Measurements from ENCODE around the gene MON1B.
A peak's percentile ranks its signal among the peaks of the same experiment; 100 is the strongest.
"Not testable (repeated sequence)": the region's sequence is repeated elsewhere in the genome, so short reads cannot be mapped to it uniquely, and the experiment has no call there.

Gene MON1B

DNA sequence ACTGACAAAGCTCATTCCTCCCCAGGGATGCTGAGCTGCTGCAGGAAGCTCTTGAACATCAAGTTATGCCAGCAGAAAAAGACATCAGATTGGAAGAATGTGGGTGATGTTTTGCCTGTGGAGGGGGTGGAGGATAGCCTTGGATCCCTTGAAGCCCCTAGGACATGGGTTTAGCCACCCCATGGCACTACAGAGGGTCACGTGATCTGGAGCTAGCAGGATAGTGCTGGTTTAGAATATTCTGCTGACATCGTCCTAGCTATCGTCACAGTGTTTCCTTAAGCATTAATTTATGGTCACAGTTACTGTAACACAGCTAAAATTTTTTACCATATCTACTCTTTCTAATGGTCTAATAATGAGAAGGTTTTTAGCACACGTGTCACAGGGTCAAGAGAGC is 20.2 kb upstream of the MON1B start:
- H3K27me3 ChIP-seq (ENCODE audit: control insufficient read depth in 1 of 2, insufficient read depth in 2 of 2, low read length in 2 of 2) = peaks cover 0 to 5% of the 10 kb centered on the region in 2 donors
- H3K4me1 ChIP-seq (ENCODE audit: control insufficient read depth in 1 of 2, insufficient read depth in 2 of 2, low read length in 2 of 2) = no peaks in the 10 kb centered on the region
- no peaks in the 10 kb centered on the region for H3K9me3 ChIP-seq (ENCODE audit: control insufficient read depth in 1 of 2, low read length in 2 of 2)
- H3K4me3 ChIP-seq (ENCODE audit: low read depth in 1 of 2, low read length in 2 of 2) = no peak overlapping the region
- no peak overlapping the region for H3K27ac ChIP-seq (ENCODE audit: low read depth, low read length)
- H3K36me3 ChIP-seq (ENCODE audit: control insufficient read depth in 1 of 2, insufficient read depth in 2 of 2, low read length in 2 of 2) = no peaks in the 10 kb centered on the region
- H3K9ac ChIP-seq (ENCODE audit: low read depth in 1 of 2, low read length in 2 of 2) = no peak overlapping the region

DNA sequence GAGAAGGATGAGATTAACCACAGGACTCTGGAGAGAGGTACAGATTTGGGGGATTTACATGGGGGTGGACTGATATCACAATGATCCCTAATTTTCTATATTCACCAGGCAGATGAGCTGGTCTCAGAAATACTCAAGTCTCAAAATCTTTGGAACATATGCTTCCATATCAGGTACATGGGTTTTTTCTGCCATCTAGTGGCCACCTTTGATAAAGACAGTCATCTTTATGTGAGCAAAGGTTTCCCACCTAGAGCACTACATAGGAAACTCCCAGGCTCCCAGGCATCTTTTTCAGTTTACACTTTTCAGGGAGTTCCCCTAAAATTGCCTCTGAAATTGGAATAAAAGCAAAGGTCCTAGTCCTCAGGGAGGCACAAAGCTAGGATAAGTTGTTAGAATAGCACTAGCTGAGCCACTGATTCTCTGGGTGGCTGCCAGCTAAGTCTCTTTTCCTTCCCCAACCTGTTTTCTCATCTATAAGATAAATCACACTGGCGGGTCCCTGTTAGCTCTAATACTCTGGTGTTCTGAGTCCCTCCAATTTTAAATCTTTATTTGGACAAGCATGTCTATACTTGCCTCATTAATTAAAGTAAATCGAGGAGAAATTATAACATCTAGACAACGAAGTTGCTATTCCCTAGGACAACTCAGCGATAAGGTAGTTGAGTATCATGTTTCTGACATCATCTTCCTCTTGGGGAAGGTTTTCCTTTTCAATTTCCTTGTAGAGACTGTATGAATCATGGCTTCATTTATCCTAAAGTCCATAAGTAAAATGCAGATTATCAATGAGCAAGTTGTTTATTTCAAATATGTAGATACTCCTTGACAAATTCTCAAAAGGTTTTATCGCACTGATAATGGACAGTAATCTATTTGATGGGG is 19.0 kb upstream of the MON1B start:
- Histone ChIP-seq H3K9me3 (ENCODE audit: control insufficient read depth in 1 of 2, low read length in 2 of 2) (no peaks in the 10 kb centered on the region), H3K36me3 (ENCODE audit: control insufficient read depth in 1 of 2, insufficient read depth in 2 of 2, low read length in 2 of 2) (no peaks in the 10 kb centered on the region), H3K4me1 (ENCODE audit: control insufficient read depth in 1 of 2, insufficient read depth in 2 of 2, low read length in 2 of 2) (no peaks in the 10 kb centered on the region), H3K27me3 (ENCODE audit: control insufficient read depth in 1 of 2, insufficient read depth in 2 of 2, low read length in 2 of 2) (peaks cover 0 to 5% of the 10 kb centered on the region in 2 donors), H3K9ac (ENCODE audit: low read depth in 1 of 2, low read length in 2 of 2) (no peak overlapping the region), H3K4me3 (ENCODE audit: low read depth in 1 of 2, low read length in 2 of 2) (no peak overlapping the region), H3K27ac (ENCODE audit: low read depth, low read length) (no peak overlapping the region)

DNA sequence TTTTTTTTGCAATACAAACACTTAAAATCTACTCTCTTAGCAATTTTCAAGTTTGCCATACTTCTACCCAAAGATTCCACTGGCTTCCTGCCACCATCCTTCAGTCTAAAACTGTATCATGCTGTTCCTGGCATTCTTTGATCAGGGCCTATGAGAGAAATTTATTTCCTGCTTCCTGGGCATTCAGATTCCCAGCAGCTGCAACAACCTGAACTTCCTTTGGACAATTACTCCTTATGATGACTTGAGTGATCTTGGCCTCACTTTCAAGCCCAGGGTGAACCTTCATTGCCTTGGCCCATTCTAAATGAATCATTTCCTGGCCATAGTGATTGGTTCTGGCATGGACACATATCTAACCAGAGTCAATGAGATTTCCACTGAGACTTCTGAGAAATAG is 18.0 kb upstream of the MON1B start:
- Histone ChIP-seq H3K27me3 (ENCODE audit: control insufficient read depth in 1 of 2, insufficient read depth in 2 of 2, low read length in 2 of 2) (peaks cover 0 to 5% of the 10 kb centered on the region in 2 donors), H3K9me3 (ENCODE audit: control insufficient read depth in 1 of 2, low read length in 2 of 2) (no peaks in the 10 kb centered on the region)

DNA sequence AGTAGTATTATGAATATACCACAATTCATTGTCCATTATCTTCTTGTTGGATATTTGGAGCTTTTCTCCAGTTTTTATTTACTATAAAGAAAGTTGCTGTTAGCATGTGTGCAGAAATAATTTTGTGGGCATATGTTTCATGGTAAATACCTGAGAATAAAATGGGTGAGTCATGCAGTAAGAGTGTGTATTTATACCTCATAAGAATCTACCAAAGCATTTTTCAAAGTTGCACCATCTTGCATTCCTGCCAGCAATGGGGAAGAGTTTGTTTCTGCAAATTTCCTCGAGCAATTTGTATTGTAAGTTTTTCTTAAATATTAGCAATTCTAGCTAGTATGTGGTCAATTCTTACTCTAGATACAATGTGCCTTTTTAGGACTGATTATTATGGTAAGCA is 7.9 kb upstream of the MON1B start:
- Histone ChIP-seq H3K36me3 (ENCODE audit: control insufficient read depth in 1 of 2, insufficient read depth in 2 of 2, low read length in 2 of 2) (no peaks in the 10 kb centered on the region), H3K27ac (ENCODE audit: low read depth, low read length) (no peak overlapping the region), H3K27me3 (ENCODE audit: control insufficient read depth in 1 of 2, insufficient read depth in 2 of 2, low read length in 2 of 2) (no peaks in the 10 kb centered on the region), H3K4me1 (ENCODE audit: control insufficient read depth in 1 of 2, insufficient read depth in 2 of 2, low read length in 2 of 2) (no peaks in the 10 kb centered on the region), H3K9me3 (ENCODE audit: control insufficient read depth in 1 of 2, low read length in 2 of 2) (no peaks in the 10 kb centered on the region), H3K9ac (ENCODE audit: low read depth in 1 of 2, low read length in 2 of 2) (no peak overlapping the region), H3K4me3 (ENCODE audit: low read depth in 1 of 2, low read length in 2 of 2) (no peak overlapping the region)

More for the DNA sequence above, 18.0 kb upstream of the MON1B start:
- no peak overlapping the region for H3K4me3 ChIP-seq (ENCODE audit: low read depth in 1 of 2, low read length in 2 of 2)
- no peak overlapping the region for H3K9ac ChIP-seq (ENCODE audit: low read depth in 1 of 2, low read length in 2 of 2)
- no peak overlapping the region for H3K27ac ChIP-seq (ENCODE audit: low read depth, low read length)
- no peaks in the 10 kb centered on the region for H3K36me3 ChIP-seq (ENCODE audit: control insufficient read depth in 1 of 2, insufficient read depth in 2 of 2, low read length in 2 of 2)
- no peaks in the 10 kb centered on the region for H3K4me1 ChIP-seq (ENCODE audit: control insufficient read depth in 1 of 2, insufficient read depth in 2 of 2, low read length in 2 of 2)

DNA sequence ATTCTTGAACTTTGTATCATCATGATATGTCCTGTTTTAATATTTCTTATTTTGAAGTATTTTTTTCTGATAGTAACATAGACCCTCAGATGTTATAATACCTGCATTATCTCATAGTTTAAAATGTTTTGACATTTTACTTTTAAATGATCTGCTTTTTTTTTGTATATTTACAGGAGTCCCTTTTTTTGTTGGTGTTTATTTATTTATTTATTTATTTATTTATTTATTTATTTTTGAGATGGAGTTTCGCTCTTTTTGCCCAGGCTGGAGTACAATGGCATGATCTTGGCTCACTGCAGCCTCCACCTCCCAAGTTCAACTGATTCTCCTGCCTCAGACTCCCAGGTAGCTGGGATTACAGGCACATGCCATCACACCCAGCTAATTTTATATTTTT is 4.7 kb upstream of the MON1B start:
- H3K27me3 ChIP-seq (ENCODE audit: control insufficient read depth in 1 of 2, insufficient read depth in 2 of 2, low read length in 2 of 2); H3K36me3 ChIP-seq (ENCODE audit: control insufficient read depth in 1 of 2, insufficient read depth in 2 of 2, low read length in 2 of 2); H3K4me3 ChIP-seq (ENCODE audit: low read depth in 1 of 2, low read length in 2 of 2); H3K4me1 ChIP-seq (ENCODE audit: control insufficient read depth in 1 of 2, insufficient read depth in 2 of 2, low read length in 2 of 2); H3K9me3 ChIP-seq (ENCODE audit: control insufficient read depth in 1 of 2, low read length in 2 of 2); H3K9ac ChIP-seq (ENCODE audit: low read depth in 1 of 2, low read length in 2 of 2); H3K27ac ChIP-seq (ENCODE audit: low read depth, low read length): not testable (repeated sequence)

DNA sequence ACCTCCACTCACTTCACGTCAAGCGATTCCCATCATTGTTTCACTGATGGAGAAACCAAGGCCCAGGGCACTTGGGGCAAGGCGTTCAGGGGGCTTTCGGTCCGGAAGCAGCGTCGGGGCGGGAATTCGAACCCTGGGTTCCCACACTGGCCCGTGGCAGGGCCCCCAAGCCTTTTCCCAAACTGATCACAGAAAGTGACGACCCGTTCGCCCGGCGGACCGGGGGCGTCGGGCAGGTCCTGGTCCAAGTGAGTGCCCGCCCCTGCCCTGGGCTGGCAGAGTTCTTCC is 856 bp upstream of the MON1B start:
- peak overlapping the region; percentile 94 to 97 for H3K9ac ChIP-seq (ENCODE audit: low read depth in 1 of 2, low read length in 2 of 2)
- peaks cover 12 to 26% of the 10 kb centered on the region in 2 donors for H3K36me3 ChIP-seq (ENCODE audit: control insufficient read depth in 1 of 2, insufficient read depth in 2 of 2, low read length in 2 of 2)
- H3K27me3 ChIP-seq (ENCODE audit: control insufficient read depth in 1 of 2, insufficient read depth in 2 of 2, low read length in 2 of 2) = no peaks in the 10 kb centered on the region
- H3K4me1 ChIP-seq (ENCODE audit: control insufficient read depth in 1 of 2, insufficient read depth in 2 of 2, low read length in 2 of 2) = peaks cover 11 to 18% of the 10 kb centered on the region in 2 donors
- peak overlapping the region; percentile 96 to 98 for H3K4me3 ChIP-seq (ENCODE audit: low read depth in 1 of 2, low read length in 2 of 2)
- H3K27ac ChIP-seq (ENCODE audit: low read depth, low read length) = peak overlapping the region; percentile 68
- H3K9me3 ChIP-seq (ENCODE audit: control insufficient read depth in 1 of 2, low read length in 2 of 2) = no peaks in the 10 kb centered on the region

DNA sequence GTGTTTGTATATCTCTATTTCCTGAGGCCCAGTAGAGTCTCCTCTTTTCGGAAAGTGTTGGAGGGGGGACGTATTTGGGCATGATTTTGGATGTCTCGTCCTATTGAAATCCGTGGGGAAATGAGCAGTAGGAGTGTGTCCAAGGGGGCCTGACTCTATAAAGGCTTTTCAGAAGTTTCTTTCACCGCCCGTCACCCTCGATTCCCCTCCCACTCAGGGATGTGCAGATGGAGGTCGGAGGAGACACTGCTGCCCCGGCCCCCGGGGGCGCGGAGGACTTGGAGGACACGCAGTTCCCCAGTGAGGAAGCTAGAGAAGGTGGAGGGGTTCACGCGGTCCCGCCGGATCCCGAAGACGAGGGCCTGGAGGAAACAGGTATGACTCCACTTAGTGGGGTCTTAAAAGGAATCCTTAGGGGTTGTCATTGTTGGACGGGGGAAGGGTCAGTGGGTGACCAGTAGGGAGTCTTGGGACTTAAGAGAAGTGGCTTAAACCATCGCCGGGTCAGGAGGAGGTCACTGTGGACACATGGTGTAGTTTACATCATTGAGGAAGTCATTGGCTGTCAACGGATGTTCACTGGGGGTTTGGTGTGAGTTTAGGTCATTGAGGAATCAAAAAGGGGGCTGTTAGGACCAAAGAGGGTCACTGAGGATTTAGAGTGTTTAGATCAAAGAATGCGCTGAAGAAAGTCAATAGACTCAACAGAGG is 424 bp downstream of the MON1B start:
- Histone ChIP-seq H3K27me3 (ENCODE audit: control insufficient read depth in 1 of 2, insufficient read depth in 2 of 2, low read length in 2 of 2) (no peaks in the 10 kb centered on the region), H3K9ac (ENCODE audit: low read depth in 1 of 2, low read length in 2 of 2) (peak overlapping the region; percentile 92 to 94), H3K4me3 (ENCODE audit: low read depth in 1 of 2, low read length in 2 of 2) (peak overlapping the region; percentile 96 to 98), H3K36me3 (ENCODE audit: control insufficient read depth in 1 of 2, insufficient read depth in 2 of 2, low read length in 2 of 2) (peaks cover 20 to 35% of the 10 kb centered on the region in 2 donors), H3K27ac (ENCODE audit: low read depth, low read length) (peak overlapping the region; percentile 99), H3K9me3 (ENCODE audit: control insufficient read depth in 1 of 2, low read length in 2 of 2) (no peaks in the 10 kb centered on the region), H3K4me1 (ENCODE audit: control insufficient read depth in 1 of 2, insufficient read depth in 2 of 2, low read length in 2 of 2) (peaks cover 11 to 18% of the 10 kb centered on the region in 2 donors)

DNA sequence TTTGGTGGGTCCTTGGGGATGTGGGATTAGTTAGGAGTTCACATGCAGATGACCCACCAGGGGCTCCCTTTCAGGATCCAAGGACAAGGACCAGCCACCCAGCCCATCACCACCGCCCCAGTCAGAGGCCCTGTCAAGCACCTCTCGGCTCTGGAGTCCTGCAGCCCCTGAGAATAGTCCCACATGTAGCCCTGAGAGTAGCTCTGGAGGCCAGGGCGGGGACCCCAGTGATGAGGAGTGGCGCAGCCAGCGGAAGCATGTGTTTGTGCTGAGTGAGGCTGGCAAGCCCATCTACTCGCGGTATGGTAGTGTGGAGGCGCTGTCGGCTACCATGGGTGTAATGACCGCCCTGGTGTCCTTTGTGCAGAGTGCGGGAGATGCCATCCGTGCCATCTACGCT is 2.4 kb downstream of the MON1B start:
- no peaks in the 10 kb centered on the region for H3K27me3 ChIP-seq (ENCODE audit: control insufficient read depth in 1 of 2, insufficient read depth in 2 of 2, low read length in 2 of 2)
- H3K9ac ChIP-seq (ENCODE audit: low read depth in 1 of 2, low read length in 2 of 2) = no peak overlapping the region
- H3K27ac ChIP-seq (ENCODE audit: low read depth, low read length) = no peak overlapping the region
- H3K4me1 ChIP-seq (ENCODE audit: control insufficient read depth in 1 of 2, insufficient read depth in 2 of 2, low read length in 2 of 2) = peaks cover 11 to 18% of the 10 kb centered on the region in 2 donors
- no peak overlapping the region for H3K4me3 ChIP-seq (ENCODE audit: low read depth in 1 of 2, low read length in 2 of 2)
- peaks cover 26 to 54% of the 10 kb centered on the region in 2 donors for H3K36me3 ChIP-seq (ENCODE audit: control insufficient read depth in 1 of 2, insufficient read depth in 2 of 2, low read length in 2 of 2)
- no peaks in the 10 kb centered on the region for H3K9me3 ChIP-seq (ENCODE audit: control insufficient read depth in 1 of 2, low read length in 2 of 2)

DNA sequence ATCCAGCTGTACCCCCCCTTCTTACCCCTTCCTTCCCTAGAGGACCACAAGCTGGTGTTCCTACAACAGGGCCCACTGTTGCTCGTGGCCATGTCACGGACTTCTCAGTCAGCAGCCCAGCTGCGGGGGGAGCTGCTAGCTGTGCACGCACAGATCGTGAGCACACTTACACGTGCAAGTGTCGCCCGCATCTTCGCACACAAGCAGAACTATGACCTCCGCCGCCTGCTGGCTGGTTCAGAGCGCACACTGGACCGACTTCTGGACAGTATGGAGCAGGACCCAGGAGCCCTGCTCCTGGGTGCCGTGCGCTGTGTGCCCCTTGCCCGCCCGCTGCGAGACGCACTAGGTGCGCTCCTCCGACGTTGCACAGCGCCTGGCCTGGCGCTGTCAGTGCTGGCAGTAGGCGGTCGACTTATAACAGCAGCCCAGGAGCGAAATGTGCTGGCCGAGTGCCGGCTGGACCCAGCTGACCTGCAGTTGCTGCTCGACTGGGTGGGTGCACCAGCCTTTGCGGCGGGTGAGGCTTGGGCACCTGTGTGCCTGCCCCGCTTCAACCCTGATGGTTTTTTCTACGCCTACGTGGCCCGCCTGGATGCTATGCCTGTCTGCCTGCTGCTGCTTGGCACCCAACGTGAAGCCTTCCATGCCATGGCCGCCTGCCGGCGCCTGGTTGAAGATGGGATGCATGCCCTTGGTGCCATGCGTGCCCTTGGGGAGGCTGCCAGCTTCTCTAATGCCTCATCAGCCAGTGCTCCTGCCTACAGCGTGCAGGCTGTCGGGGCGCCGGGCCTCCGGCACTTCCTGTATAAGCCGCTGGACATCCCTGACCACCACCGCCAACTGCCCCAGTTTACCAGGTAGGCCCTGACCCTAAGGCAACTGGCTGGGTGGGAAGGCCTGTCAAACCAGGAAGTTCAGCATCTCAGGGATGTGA is 3.6 kb downstream of the MON1B start:
- Histone ChIP-seq H3K4me1 (ENCODE audit: control insufficient read depth in 1 of 2, insufficient read depth in 2 of 2, low read length in 2 of 2) (peaks cover 11 to 18% of the 10 kb centered on the region in 2 donors), H3K4me3 (ENCODE audit: low read depth in 1 of 2, low read length in 2 of 2) (no peak overlapping the region), H3K9me3 (ENCODE audit: control insufficient read depth in 1 of 2, low read length in 2 of 2) (no peaks in the 10 kb centered on the region), H3K27me3 (ENCODE audit: control insufficient read depth in 1 of 2, insufficient read depth in 2 of 2, low read length in 2 of 2) (no peaks in the 10 kb centered on the region), H3K9ac (ENCODE audit: low read depth in 1 of 2, low read length in 2 of 2) (no peak overlapping the region), H3K27ac (ENCODE audit: low read depth, low read length) (no peak overlapping the region), H3K36me3 (ENCODE audit: control insufficient read depth in 1 of 2, insufficient read depth in 2 of 2, low read length in 2 of 2) (peaks cover 33 to 66% of the 10 kb centered on the region in 2 donors)

All from duodenal mucosa (tissue), 2 donors.